ENCODE measurements around the gene HOXD10.

Gene HOXD10

DNA sequence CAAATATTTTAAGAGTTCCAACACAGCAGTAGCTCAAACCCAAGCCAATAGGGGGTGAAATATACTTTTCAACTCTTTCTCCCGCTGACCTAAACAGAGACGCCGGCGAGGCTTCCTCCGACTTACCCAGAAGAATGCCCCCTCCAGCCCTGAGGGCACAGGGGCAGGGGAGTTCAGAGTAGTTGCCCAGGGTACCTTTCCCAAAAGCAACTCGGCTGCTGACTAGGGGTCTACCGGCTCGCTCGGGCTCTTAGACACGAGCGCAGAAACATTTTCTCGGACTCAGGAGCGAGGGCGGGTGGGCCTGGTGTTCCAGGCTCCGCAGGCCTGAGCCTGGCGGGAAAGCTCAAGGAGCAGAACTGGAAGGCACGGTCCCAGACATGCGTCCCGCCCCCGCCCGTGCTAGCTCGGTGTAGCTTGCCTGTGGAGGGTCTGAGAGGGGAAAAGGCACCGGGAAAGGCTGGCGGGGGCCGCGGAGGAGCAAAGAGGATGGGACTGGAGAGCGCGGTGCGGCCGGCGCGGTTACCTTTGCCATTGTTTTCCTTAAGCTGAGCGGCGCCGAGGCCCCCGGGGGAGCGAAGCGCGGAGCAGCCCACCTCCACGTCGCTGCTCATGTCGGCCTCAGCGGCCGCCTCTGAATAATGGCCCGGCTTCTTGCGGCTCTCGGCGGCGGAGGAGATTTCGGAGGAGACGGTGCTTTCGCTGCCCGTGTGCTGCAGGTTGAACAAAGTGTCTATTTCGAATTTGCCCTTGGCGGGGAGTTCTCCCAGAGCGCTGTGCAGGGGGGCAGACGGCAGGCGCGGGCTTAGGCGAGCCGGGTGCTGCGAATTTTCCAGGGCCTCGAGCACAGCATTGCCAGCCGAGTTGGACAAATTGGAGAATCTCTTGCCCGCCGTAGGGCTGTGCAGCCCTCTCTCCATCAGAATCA lies 33.5 kb upstream of the HOXD10 start:
- no peak for DNase-seq (ENCODE audit: low spot score)

DNA sequence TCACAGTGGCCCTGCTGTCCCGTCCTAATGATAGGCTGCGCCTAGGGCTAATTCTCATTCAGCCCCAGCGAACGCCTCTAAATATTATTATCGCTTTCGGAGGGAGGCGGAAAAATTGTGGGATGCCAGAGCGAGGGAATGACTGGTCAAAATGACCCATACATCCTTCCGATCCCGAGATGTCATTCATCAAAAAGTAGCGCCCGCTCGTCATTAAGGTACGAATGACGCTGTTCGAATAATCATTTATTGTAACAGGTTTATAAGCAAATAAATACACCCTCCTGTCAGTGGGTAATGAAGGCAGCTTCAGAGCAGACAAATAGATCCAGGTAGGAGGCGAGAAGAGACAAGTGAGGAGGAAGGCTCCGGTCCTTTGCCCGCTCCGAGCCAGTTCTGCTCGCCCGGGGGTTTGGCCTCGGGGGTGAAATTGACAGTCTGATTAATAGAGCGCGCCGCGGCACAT lies 32.7 kb upstream of the HOXD10 start, which contains the start of gene EVX2:
TSS of gene EVX2 (minus strand) at position 167 of the 466 bp plus-strand sequence. CDS start 186 bp downstream, outside the sequence.
- DNase-seq (ENCODE audit: low spot score), result no peak

DNA sequence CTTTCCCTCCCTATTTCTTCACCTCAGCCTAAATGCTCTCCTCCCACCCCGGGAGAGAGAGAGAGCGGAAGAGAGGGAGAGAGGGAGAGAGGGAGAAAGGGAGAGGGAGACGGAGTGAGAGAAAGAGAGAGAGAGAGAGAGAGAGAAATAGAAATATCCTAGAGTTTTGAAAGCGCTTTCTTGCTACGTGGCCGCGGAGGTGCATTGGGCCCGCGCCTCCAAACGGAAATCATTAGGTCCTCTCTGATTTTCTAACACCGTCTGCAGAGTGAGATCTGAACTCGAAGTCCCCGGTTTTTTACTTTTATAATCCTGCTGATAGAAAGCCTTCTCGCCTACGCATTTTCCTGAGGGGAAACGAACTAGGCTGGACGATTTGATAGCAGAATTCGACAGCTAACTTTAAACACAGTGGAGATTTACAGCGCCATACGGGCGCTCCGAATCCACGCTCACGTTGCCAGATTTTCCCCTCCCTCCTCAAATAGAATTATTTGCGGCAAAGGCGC lies 31.9 kb upstream of the HOXD10 start:
- no peak for DNase-seq (ENCODE audit: low spot score)

DNA sequence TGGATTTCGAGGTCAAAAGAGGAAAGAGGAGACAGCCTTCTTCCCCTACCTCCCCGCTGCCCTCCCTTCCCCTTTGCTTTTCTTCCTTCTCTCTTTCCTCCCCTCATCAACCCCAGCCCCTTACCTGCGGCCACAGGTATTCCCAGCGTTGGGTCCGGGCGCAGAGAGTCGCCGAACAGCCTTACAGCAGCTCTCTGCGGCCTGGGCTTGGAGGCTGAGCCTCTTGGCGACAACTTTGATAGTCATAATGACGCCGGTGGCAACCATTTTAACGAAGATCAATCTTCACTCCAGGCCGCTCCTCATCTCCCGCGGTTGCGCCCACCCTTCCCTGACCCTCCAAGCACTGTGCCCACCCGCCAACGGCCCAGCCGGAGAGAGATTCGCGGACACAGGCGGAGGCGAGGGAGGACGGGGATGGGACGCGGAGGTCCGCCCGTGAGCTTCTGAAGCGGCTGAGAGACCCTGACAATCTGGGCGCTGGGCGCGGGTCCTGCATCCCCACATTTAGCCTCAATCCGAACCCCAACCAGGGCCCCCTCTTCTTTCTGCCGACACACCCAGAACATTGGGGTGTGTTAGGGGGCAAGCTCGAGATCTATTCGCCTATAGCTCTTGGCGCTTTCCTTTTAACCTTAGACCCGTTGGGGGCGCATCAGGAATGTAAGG lies 31.3 kb upstream of the HOXD10 start:
- DNase-seq (ENCODE audit: low spot score), result no peak

DNA sequence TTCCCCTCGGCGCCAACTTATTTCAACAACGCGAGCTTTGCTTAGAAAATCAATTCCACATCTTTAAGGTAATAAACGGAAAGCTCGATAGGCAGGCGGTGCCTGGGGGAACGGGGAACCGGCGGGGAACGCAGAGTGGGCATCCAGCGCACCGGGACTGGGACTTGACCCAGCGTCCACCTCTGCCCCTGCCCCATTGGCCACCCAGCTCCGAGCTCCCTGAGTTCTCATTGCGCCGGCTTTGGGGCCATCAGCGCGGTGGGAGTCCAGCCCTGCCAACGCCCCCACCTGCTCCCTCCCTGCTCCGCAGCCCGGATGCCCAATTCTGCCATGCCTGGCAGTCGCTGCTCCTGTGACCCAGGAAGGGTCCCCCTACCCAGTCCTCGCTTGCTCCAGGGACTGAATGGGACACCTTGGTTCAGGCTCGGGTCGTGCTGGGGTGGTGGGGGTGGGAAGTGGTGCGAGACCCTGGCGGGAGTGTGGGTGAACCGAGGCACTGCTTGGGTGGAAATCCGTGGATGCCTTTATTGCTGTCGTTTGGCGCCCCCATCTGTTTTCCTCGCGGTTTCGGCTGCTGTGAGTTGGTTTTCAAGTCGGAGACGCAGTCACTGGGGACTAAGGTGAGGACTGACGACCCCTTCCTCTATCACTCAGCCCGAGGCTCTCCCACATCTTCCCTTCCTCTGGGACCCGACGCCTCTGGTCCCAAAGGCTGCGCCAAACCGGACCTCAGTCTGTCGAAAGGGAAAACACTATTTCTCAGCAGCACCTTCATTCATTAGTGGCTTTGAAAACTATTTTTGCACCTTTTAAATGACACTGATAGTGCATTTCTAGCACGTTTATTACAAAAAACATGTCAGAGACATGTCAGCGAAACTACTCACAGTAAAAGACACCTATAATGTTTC lies 30.5 kb upstream of the HOXD10 start:
- DNase-seq (ENCODE audit: low spot score), result no peak

DNA sequence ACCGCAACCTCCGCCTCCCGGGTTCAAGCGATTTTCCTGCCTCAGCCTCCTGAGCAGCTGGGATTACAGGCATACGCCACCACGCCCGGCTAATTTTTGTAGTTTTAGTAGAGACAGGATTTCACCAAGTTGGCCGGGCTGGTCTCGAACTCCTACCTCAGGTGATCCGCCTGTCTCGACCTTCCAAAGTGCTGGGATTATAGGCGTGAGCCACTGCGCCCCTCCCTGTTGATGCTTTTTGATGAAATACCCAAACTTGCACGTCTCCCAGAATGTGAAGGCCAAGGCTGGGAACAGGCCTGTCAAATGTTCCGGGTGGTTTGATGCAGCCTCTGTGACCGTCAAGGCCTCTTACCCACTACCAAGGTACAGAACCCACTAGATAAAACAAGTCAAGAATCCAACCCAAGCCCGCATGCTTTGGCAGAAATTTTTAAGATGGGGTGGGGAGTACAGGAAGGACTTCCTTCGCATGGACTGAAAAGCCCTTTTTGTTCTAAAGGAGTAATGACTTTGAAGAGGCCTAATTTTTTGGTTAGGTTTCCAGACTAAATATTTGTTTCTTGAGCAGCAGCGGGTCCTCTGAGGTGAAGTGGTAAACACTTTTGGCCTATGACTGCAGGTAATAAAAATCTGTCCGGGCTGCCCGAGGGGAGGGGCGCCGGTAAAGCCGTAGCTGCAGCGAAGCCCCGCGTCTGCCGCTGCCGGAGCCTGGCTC lies 29.1 kb upstream of the HOXD10 start:
- DNase-seq (ENCODE audit: low spot score), result no peak

DNA sequence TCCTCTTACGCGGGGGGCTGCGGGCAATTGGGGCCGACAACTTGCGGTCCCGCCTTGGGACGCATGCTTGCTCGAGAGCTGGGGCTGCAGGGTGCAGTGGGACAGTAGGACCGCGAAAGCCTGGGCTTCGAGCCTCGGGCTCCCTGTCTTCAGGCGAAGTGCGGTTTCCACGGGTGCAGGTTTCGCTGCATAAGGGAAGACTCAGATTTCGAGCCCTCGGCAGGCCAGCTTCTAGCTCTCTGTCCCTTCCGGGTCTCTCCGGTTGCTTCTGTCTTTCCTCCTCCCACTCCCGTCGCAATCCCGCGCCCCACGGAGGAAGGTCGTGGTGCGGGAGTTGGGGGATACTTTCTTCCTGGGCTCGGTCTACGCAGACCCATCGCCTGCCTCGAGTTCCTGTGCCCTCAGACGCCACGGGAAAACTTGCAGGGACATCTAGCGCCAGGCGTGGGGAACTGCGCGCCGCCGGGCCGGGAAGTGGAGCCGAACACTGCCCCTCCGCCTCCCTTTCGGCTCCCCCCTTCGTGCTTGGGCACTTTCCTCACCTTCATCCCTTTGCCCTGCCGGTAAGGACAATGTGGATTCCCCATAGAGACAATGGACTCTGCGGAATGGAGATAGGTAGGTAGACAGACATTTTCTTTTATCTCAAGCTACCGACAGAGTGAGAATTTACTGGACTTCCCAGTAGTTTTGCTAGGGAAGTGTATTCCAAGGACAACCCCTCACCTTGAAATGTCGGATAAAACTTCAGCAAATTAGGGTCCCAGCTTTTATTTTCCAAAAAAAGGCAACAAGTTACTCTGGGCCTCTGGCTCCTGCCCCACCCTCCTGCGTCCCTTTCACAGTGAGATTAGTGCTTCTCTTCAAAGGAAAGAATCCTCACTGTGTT lies 28.3 kb upstream of the HOXD10 start:
- peak; percentile 61 for DNase-seq (ENCODE audit: low spot score)

DNA sequence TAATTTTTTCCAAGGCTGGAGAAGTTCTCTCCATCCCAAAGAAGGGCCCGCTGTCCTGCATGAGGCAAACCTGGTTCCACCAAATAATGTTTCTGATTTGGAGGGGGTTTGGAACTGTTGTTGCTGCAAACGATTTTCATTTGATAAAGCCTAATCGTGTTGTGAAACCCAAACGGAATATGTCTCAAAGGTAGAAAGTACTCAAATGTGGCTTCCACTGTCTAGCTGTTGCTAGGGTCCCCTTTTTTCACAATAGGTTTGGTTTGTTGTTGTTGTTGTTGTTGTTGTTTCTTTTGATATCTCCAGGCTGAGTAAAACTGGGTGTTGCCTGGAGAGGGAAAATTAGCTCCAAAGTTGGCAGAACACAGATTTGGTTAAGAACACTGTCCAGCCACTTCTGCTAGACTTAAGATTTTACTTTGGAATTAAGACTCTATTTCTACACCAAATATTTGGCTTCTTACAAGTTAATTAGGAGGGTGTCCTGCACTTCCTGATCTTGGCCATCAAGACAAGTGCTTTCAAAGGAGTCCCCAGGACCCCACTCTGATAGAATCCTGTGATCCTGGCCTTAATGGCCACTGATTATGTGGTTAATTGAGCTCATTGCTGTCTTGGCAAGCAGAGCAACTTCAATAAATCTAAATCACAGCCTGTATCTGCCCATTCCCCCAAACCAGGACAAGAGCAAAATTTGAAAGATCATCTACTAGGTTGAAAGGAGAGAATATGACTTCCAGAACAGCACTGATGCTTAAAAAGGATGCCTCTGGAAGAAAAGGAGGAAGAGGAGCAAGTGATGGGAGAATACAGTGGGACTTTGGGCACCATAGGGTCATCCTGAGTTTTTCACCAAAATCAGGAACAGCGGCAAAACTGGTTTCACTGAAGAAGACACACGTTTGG lies 27.4 kb upstream of the HOXD10 start:
- DNase-seq (ENCODE audit: low spot score), result no peak

DNA sequence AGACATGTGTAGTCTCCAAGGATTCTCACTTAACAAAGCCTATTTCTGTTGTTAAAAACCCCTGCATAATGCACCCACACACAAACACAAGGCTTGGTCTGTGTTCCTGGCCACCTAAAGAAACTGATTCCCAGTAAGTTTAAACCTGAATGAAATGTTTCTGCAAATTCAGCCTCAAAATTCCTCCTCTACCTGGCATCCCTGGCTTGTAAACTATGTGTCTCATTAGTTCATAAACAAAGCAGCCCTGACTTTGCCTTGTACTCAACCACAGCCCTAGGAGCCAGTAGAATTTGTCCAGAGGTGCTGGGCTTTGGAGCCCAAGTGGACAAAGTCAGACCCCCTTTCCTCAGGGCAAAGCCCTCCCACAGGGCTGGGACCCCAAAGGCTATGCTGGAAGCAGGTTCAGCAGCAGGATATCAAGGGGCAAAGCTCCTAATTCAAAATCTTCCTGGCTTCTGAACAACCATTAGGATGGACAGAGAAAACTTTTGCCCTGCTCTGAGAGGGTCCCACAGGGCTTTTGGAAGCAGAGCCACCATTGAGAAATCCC lies 26.7 kb upstream of the HOXD10 start:
- DNase-seq (ENCODE audit: low spot score), result no peak

DNA sequence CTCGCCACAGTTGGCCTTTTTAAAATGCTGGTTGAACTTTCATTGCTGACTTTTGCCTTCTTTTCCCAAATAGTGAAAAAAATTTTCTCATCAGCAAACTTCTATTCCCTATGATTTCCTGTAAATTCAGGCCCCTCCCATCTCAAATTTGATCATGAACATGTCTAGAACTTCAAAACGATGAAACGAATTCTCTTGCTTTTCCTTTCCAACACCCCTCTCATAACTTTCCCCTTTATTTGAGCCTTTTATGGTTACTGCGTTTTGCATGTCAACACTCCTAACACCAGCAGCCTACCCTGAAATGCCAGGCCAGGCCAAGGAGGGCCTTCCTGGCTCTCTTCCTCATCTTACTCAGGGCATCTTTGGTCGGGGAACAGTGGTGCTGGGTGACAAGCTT lies 25.7 kb upstream of the HOXD10 start:
- DNase-seq (ENCODE audit: low spot score), result no peak

DNA sequence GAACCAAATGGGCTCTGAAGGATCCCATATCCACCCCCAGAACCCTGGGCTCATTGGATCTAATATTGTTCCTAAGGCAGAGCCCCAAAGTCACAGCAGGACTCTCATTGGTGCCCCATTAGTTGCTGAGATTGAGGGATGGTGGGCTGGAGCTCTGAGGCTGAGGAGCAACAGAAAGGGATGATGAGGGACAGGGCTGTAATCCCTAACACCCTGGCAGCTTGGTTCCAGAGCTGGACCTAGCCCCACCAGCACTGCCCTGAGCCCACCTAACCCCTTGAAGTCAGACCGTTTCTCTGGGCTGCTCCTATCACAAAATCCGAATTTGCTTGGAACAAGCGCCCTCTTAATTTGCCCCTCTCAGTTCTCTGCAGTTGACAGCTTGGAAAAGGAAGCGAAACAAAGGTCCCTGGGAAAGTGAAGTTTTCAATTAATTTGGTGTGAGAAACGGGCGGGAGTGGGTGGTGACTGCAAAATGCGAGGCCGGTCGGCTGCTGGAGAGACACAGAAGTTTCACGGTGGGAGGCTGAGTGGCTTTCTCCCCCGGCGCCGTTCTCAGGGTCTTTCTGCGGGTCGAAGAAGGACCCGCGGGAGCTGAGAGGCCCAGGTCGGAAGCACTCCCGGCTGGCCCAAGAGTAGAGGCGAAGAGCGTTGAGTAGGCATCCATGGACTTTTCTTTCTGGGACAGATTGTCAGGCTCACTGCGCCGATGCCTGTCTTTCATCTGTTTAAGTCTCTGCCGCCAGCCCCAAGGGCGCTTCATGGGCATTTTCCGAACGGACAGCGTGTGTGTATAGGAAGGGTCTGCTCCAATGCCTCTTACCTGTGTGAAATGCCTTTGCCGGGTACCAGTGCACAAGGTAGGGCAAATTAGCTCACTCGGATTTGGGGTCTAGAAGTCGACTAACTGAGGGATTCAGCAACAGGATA lies 25.0 kb upstream of the HOXD10 start:
- no peak for DNase-seq (ENCODE audit: low spot score)

DNA sequence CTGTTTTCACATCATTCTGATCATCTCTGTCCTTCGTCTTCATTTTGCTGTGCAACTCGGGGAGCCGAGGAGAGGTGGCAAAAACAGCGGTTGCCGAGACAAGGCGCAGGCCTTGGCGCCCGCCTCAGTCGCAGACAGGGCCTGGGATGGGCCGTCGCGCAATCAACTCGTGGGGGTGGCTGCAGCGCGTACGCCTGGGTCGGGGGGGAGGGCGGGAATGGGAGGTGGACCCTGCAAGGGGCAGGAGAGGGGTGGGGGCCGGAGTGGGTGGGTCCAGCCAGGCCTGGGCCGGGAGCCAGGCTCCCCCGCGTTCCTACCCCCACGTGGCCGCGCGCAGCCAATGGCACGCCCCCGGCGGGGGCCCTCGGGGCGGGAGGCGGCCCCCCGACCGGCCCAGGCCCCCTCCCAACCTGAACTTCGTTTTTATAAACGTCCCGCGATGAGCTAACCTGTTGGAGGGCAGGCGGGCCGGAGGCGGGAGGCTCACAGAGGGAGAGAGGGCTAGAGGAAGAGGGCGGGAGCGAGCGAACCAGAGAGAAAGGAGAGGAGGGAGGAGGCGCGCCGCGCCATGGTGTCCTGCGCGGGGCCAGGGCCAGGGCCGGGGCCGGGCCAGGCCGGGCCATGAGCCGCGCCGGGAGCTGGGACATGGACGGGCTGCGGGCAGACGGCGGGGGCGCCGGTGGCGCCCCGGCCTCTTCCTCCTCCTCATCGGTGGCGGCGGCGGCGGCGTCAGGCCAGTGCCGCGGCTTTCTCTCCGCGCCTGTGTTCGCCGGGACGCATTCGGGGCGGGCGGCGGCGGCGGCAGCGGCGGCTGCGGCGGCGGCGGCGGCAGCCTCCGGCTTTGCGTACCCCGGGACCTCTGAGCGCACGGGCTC lies 24.1 kb upstream of the HOXD10 start, which contains the start of gene HOXD13:
TSS of gene HOXD13 (plus strand) at position 452 of the 875 bp plus-strand sequence. CDS start at position 622, 170 bp downstream.
- peak; percentile 15 for DNase-seq (ENCODE audit: low spot score)

DNA sequence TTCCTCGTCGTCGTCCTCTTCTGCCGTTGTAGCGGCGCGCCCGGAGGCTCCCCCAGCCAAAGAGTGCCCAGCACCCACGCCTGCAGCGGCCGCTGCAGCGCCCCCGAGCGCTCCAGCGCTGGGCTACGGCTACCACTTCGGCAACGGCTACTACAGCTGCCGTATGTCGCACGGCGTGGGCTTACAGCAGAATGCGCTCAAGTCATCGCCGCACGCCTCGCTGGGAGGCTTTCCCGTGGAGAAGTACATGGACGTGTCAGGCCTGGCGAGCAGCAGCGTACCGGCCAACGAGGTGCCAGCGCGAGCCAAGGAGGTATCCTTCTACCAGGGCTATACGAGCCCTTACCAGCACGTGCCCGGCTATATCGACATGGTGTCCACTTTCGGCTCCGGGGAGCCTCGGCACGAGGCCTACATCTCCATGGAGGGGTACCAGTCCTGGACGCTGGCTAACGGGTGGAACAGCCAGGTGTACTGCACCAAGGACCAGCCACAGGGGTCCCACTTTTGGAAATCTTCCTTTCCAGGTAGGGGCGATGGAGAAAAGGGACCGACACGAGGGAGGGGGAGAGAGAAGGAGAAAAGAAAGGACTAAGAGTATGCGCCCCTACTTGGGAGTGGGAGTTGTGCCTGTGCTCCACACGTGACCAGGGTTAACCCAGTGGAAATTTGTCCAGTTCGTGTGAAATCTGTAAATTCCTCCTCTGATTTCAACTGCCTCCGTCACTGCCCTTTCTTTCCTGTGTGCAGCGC lies 23.3 kb upstream of the HOXD10 start:
- DNase-seq (ENCODE audit: low spot score), result peak; percentile 52

DNA sequence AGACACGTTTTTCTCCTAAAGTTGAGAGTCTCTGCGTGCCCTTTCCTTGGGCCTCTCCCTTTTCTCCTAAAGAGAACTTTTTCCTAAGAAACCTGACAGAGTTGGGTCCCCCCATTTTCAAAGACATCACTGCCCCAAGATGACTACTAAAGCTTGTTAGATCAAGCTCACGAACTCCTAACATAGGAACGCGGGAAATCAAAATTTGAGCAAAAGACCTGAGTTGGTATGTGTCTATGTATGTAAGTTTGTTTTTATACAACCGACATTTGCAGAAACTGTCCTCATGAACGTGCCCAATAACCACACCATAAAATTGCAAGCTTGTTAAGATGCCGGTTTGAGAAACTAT lies 22.7 kb upstream of the HOXD10 start:
- no peak for DNase-seq (ENCODE audit: low spot score)

DNA sequence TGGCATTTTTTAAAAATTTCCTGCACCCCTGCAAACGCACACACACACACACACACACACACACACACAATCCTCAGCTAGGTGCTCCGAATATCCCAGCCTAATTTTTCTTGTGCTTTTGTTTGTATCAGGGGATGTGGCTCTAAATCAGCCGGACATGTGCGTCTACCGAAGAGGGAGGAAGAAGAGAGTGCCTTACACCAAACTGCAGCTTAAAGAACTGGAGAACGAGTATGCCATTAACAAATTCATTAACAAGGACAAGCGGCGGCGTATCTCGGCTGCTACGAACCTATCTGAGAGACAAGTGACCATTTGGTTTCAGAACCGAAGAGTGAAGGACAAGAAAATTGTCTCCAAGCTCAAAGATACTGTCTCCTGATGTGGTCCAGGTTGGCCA lies 22.2 kb upstream of the HOXD10 start:
- DNase-seq (ENCODE audit: low spot score), result no peak

DNA sequence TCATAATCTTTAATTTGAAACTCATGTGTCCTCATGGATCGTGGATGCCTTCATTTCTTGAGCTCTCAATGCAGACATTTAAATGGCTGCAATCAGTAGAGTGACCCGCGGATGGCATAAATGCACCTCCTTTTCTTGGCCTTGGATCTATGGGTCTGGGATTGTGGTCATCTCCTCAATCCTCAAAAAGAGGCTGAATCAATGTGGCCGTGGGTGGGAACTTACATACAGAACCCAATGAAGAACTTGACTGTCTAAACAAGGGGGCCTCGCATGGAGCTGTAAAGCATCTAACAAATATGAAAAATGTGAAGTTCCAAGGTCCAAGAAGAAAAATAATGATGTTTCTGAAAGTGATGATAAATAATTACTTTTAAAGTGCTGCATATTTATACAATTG lies 21.2 kb upstream of the HOXD10 start:
- DNase-seq (ENCODE audit: low spot score), result no peak
